Mesendoderm (in vitro differentiated cells): ENCODE data around the gene CEBPA. TPM values are rescaled to one million over a fixed set of nuclear protein-coding genes. Genes with fewer than 3 reads are reported as not detected.
A peak's percentile ranks its signal among the peaks of the same experiment; 100 is the strongest.

Experiments used
- DNase-seq: peaks from one replicate; pipeline ENCODE4 v3.0.0; 2013
- H2AK5ac ChIP-seq: 2 replicates; pipeline ENCODE4 v1.6.1; 2013; ENCODE audit warnings: low read length, inconsistent platforms
- H2BK120ac ChIP-seq: 2 replicates; pipeline ENCODE4 v1.6.1; 2013; ENCODE audit warnings: low read depth, mild to moderate bottlenecking, low read length, moderate library complexity, mixed read lengths
- H2BK15ac ChIP-seq: replicated peaks from 2 replicates; pipeline ENCODE4 v1.6.1; 2013; ENCODE audit warnings: low read depth, mild to moderate bottlenecking, moderate library complexity
- H2BK5ac ChIP-seq: 2 replicates; pipeline ENCODE4 v1.6.1; 2013; ENCODE audit warnings: low read length, inconsistent platforms
- H3K18ac ChIP-seq: 2 replicates; pipeline ENCODE4 v1.6.1; 2013; ENCODE audit warnings: mild to moderate bottlenecking, low read length, mixed read lengths
- H3K23ac ChIP-seq: one replicate; pipeline ENCODE4 v1.6.1; 2013; ENCODE audit warnings: low read length
- H3K27ac ChIP-seq: 2 replicates; pipeline ENCODE4 v1.5.1; 2013; ENCODE audit warnings: low read depth, mild to moderate bottlenecking, inconsistent platforms, low read length, moderate library complexity
- H3K27me3 ChIP-seq: 2 replicates; pipeline ENCODE4 v1.6.1; 2013; ENCODE audit warnings: low read length, control low read depth, mild to moderate bottlenecking, inconsistent platforms; ENCODE audit not compliant: insufficient read depth, poor library complexity
- H3K36me3 ChIP-seq: 2 replicates; pipeline ENCODE4 v1.6.1; 2013; ENCODE audit warnings: low read length, inconsistent platforms; ENCODE audit not compliant: control insufficient read depth, insufficient read depth
- H3K4ac ChIP-seq: one replicate; pipeline ENCODE4 v1.6.1; 2013; ENCODE audit warnings: low read depth, mild to moderate bottlenecking, low read length, moderate library complexity
- H3K4me1 ChIP-seq: 2 replicates; pipeline ENCODE4 v1.6.1; 2013; ENCODE audit warnings: low read depth, low read length, inconsistent platforms; ENCODE audit not compliant: control insufficient read depth
- H3K4me2 ChIP-seq: 2 replicates; pipeline ENCODE4 v1.6.1; 2013; ENCODE audit warnings: low read length
- H3K4me3 ChIP-seq: 2 replicates; pipeline ENCODE4 v1.5.1; 2013; ENCODE audit warnings: mild to moderate bottlenecking, low read length
- H3K56ac ChIP-seq: one replicate; pipeline ENCODE4 v1.6.1; 2013; ENCODE audit warnings: low read length
- H3K79me1 ChIP-seq: 2 replicates; pipeline ENCODE4 v1.6.1; 2013; ENCODE audit warnings: low read length, inconsistent platforms
- H3K79me2 ChIP-seq: 2 replicates; pipeline ENCODE4 v1.6.1; 2013; ENCODE audit warnings: mild to moderate bottlenecking, low read length; ENCODE audit not compliant: control insufficient read depth, insufficient read depth
- H3K9ac ChIP-seq: 2 replicates; pipeline ENCODE4 v1.6.1; 2013; ENCODE audit warnings: low read length, inconsistent platforms
- H4K5ac ChIP-seq: one replicate; pipeline ENCODE4 v1.6.1; 2013; ENCODE audit warnings: low read length
- H4K8ac ChIP-seq: one replicate; pipeline ENCODE4 v1.6.1; 2013; ENCODE audit warnings: low read depth, mild to moderate bottlenecking, control low read depth, low read length, moderate library complexity
- WGBS: extraction: QIAGEN DNeasy Blood & Tissue Kit; methylation state at CpG from one replicate; pipeline ENCODE4 v1.1.7; 2013; ENCODE audit warnings: low lambda C conversion rate, missing lambda C conversion rate; ENCODE audit not compliant: insufficient coverage; ENCODE audit errors: extremely low coverage; 5-methylcytosine and 5-hydroxymethylcytosine counted together
- polyA plus RNA-seq, 2 experiments: library from polyadenylated mRNA; stranded (reverse); fragments of 200-250 nt; gene quantifications; one replicate each; pipeline ENCODE4 v1.2.3, GENCODE V29; 2013

CEBPA gene
- 0.55 TPM for polyA plus RNA-seq (2013, experiment 1 of 2)
- polyA plus RNA-seq (2013, experiment 2 of 2): 0.62 TPM

DNA sequence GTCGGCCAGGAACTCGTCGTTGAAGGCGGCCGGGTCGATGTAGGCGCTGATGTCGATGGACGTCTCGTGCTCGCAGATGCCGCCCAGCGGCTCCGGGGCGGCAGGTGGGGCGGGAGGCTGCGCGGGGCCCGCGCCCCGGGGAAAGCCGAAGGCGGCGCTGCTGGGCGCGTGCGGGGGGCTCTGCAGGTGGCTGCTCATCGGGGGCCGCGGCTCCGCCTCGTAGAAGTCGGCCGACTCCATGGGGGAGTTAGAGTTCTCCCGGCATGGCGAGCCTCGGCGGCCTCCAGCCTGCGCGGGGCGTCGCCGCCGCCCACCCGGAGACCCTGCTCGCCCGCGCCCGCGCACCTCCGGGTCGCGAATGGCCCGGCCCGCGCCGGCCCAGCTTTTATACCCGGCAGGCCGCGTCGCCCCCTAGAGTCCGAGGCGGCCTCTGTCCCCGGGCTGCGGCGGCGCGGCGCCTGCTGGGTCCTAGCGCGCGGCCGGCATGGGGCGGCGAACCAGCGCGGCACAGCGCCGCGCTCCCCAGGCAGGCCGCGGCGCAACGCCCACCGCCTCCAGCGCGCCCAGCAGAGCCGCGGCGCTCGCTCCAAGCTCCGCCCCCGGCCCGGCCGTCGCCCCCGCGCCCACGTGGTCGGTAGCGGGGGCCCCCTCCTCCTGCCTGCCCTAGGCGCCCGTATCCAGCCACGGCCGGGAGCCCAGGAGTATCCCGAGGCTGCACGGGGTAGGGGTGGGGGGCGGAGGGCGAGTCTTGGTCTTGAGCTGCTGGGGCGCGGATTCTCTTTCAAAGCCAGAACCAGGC lies at the start of gene CEBPA:
TSS of gene CEBPA (minus strand) at position 360 of the 799 bp plus-strand sequence. CDS start at position 240, 120 bp downstream.
- Histone ChIP-seq H2AK5ac (no peak within 1 kb of the TSS), H3K23ac (peak within 1 kb of the TSS; percentile 80), H3K79me1 (no peaks in the 10 kb centered on the region), H3K4me1 (peaks cover 5% of the 10 kb centered on the region), H3K36me3 (no peaks in the 10 kb centered on the region), H3K18ac (peak within 1 kb of the TSS; percentile 92), H3K27me3 (peaks cover 29% of the 10 kb centered on the region), H3K79me2 (no peaks in the 10 kb centered on the region), H2BK120ac (no peak within 1 kb of the TSS), H3K4me2 (peak within 1 kb of the TSS; percentile 79), H3K27ac (peak within 1 kb of the TSS; percentile 33), H3K9ac (peak within 1 kb of the TSS; percentile 75), H4K5ac (no peak within 1 kb of the TSS), H3K4ac (peak within 1 kb of the TSS; percentile 64), H2BK5ac (no peak within 1 kb of the TSS), H4K8ac (no peak within 1 kb of the TSS), H3K56ac (peak within 1 kb of the TSS; percentile 87), H2BK15ac (no peak within 1 kb of the TSS), H3K4me3 (peak within 1 kb of the TSS; percentile 38)
- DNase-seq: peak; percentile 92
- WGBS: no CpG with 5 or more reads among the region's 111 CpGs

DNA sequence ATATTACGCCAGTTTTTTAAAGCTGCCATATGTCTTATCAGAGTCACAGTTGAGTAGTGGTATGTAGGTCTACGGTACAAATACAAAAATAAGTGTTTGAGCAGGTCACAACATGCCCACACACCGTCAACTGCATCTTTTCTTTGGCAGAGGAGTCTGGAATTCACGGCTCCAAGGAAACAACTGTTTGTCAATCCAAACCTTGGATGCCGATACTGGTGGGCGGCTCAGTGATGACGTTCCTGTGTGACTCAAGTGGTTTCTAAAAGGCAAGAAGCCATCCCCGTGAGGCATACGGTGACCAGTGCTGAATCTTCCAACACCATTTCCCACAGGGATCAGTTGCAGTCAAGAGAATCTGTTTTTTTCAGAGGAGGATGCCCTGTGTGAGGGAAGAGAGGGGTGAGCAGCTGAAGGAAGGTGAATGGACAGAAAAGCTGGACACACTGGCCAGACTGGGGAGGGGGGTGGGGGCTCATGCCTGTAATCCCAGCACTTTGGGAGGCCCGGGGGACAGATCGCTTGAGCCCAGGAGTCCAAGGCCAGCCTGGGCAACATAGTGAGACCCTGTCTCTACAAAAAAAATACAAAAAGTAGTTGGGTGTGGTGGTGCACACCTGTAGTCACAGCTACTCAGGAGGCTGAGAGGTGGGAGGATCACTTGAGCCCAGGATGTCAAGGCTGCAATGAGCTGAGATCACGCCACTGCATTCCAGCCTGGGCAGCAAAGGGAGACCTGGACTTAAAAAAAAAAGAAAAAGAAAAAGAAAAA lies 48.4 kb upstream of the CEBPA start:
- no peaks in the 10 kb centered on the region for H3K79me2 ChIP-seq
- H3K4me3 ChIP-seq: no peak overlapping the region
- no peak overlapping the region for H3K23ac ChIP-seq
- no peak for DNase-seq
- H3K4ac ChIP-seq: no peak overlapping the region
- H3K4me2 ChIP-seq: no peak overlapping the region
- H3K4me1 ChIP-seq: no peaks in the 10 kb centered on the region
- no CpG with 5 or more reads among the region's 12 CpGs for WGBS
- H3K27ac ChIP-seq: no peak overlapping the region
- H2BK120ac ChIP-seq: no peak overlapping the region
- H3K18ac ChIP-seq: no peak overlapping the region
- H3K79me1 ChIP-seq: no peaks in the 10 kb centered on the region
- no peak overlapping the region for H3K56ac ChIP-seq
- H2AK5ac ChIP-seq: no peak overlapping the region
- no peaks in the 10 kb centered on the region for H3K36me3 ChIP-seq
- no peak overlapping the region for H4K5ac ChIP-seq
- no peak overlapping the region for H2BK15ac ChIP-seq
- H4K8ac ChIP-seq: no peak overlapping the region
- H3K27me3 ChIP-seq: no peaks in the 10 kb centered on the region
- H3K9ac ChIP-seq: no peak overlapping the region
- H2BK5ac ChIP-seq: no peak overlapping the region

DNA sequence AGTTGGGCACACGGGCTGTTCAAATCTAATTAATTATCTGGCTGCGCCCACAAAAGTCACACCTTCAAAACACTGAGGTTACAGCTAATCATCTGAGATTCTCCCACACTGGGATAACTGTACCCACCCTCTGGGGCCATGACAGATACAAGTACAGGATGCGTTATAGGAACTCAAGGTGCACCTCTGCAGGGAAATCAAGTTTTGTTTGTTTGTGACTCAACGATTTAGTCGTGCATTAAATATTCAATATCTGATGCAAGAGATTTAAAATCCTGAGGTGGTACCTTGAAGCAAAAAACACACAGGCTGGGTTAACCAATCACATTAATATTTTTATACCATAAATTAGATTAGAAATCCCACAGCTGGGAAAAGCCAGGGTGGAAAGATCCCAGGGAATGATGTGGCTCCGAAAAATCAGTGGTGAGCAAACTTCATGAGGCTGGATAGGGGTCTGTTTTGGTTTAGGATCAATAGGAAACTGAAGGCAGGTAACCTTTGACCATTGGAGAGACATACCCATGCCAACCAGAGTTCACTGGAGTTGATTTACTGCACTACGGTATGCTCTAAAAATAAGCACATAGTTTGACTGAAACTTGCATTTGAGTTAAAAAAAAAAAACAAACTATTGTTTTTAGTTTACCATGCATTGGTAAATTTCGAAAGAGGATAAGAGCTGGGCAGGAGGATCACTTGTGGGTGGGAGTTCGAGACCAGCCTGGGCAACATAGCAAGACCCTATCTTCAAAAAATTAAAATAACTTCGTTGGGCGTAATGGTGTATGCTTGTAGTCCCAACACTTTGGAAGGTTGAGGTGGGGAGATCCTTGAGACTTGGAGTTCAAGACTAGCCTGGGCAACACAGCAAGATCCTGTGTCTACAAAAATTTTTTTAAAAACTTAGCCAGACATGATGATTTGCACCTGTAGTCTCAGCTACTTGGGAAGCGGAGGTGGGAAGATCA lies 47.3 kb upstream of the CEBPA start:
- no peaks in the 10 kb centered on the region for H3K79me2 ChIP-seq
- no peak overlapping the region for H3K18ac ChIP-seq
- no peak overlapping the region for H3K56ac ChIP-seq
- no peak overlapping the region for H4K5ac ChIP-seq
- no peak overlapping the region for H3K4ac ChIP-seq
- no peaks in the 10 kb centered on the region for H3K79me1 ChIP-seq
- no peaks in the 10 kb centered on the region for H3K36me3 ChIP-seq
- no CpG with 5 or more reads among the region's 12 CpGs for WGBS
- no peak overlapping the region for H2AK5ac ChIP-seq
- DNase-seq: no peak
- H2BK15ac ChIP-seq: no peak overlapping the region
- H2BK120ac ChIP-seq: no peak overlapping the region
- no peak overlapping the region for H3K4me2 ChIP-seq
- no peak overlapping the region for H3K4me3 ChIP-seq
- no peaks in the 10 kb centered on the region for H3K27me3 ChIP-seq
- no peak overlapping the region for H3K27ac ChIP-seq
- no peak overlapping the region for H3K23ac ChIP-seq
- no peak overlapping the region for H4K8ac ChIP-seq
- H3K9ac ChIP-seq: no peak overlapping the region
- no peaks in the 10 kb centered on the region for H3K4me1 ChIP-seq
- H2BK5ac ChIP-seq: no peak overlapping the region

DNA sequence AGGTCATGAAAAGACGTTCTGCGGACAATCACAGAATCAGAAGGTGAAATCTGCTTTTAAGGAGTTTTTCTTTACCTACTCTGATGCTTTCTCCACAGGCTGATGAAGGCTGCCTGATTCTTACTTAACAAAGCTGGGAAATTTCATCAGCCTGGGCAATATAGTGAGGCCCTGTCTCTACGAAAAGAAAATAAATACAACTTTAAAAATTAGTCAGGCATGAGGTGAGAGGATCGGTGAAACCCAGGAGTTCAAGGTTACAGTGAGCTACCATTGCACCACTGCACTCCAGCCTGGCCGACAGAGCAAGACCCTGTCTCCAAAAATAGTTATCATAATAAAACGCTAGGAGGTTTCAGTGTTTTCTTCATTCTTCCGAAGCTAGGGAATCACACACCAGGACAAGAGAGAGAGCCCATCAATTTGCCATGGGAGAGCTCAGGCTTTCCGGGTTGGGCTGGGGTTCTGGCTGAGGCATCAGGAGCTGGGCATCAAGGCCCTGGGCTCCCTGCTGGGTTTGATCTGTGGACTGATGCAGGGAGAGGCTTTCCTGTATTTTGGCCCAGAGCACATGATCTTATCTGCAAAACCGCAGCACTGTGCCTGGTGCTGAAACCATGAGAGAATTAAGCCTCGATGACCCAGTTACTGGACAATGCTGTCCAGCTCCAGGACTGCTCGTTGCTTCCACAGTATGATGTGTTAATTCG lies 46.1 kb upstream of the CEBPA start:
- Histone ChIP-seq H3K36me3 (no peaks in the 10 kb centered on the region), H3K4me1 (no peaks in the 10 kb centered on the region), H3K9ac (no peak overlapping the region), H3K4ac (no peak overlapping the region), H3K56ac (no peak overlapping the region), H3K23ac (no peak overlapping the region), H2AK5ac (no peak overlapping the region), H3K27me3 (no peaks in the 10 kb centered on the region), H3K27ac (no peak overlapping the region), H3K79me2 (no peaks in the 10 kb centered on the region), H2BK120ac (no peak overlapping the region), H4K5ac (no peak overlapping the region), H3K4me2 (no peak overlapping the region), H3K4me3 (no peak overlapping the region), H2BK15ac (no peak overlapping the region), H3K79me1 (no peaks in the 10 kb centered on the region), H4K8ac (no peak overlapping the region), H3K18ac (no peak overlapping the region), H2BK5ac (no peak overlapping the region)
- WGBS: no CpG with 5 or more reads among the region's 12 CpGs
- DNase-seq: no peak

DNA sequence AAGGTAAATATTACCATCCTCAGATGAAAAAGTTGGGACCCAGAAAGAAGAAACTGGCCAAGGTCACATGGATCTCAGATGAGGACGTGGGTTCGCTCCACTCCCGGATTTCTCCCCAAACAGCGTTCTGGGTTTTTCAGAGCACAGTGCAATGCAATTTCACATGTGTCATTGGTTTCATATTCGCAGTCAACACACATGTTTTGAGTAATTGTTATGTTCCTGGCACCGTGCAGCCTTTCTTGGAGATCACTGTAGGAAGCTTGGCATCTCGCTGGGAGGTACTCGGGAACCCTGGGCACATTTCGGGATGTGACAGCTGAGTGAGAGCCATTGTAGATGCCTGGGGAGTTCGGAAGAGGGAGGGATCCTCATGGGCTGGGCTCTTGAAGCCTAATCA lies 45.0 kb upstream of the CEBPA start:
- no peak overlapping the region for H3K4me2 ChIP-seq
- no peak overlapping the region for H3K23ac ChIP-seq
- H3K36me3 ChIP-seq: no peaks in the 10 kb centered on the region
- H2BK5ac ChIP-seq: no peak overlapping the region
- H3K9ac ChIP-seq: no peak overlapping the region
- no peak overlapping the region for H2AK5ac ChIP-seq
- H4K5ac ChIP-seq: no peak overlapping the region
- no peaks in the 10 kb centered on the region for H3K27me3 ChIP-seq
- no peak overlapping the region for H3K27ac ChIP-seq
- H3K4me3 ChIP-seq: no peak overlapping the region
- no peaks in the 10 kb centered on the region for H3K4me1 ChIP-seq
- no CpG with 5 or more reads among the region's 10 CpGs for WGBS
- H3K18ac ChIP-seq: no peak overlapping the region
- no peak overlapping the region for H3K4ac ChIP-seq
- H2BK15ac ChIP-seq: no peak overlapping the region
- no peak for DNase-seq
- no peak overlapping the region for H3K56ac ChIP-seq
- no peaks in the 10 kb centered on the region for H3K79me1 ChIP-seq
- H3K79me2 ChIP-seq: no peaks in the 10 kb centered on the region
- no peak overlapping the region for H4K8ac ChIP-seq
- H2BK120ac ChIP-seq: no peak overlapping the region
